ENCODE results near the gene P4HA3.

GRCh38 chr11:74269161-74269811 lies 42.2 kb downstream of the P4HA3 start:
- TF ChIP-seq ZNF70 (CRISPR knock-in tag; IDR thresholded peaks at IDR 0.05) (no peak), PATZ1 (CRISPR knock-in tag; IDR thresholded peaks at IDR 0.05; ENCODE audit: borderline replicate concordance) (no peak), POU6F1 (CRISPR knock-in tag; IDR thresholded peaks at IDR 0.05; ENCODE audit: borderline replicate concordance, low read depth) (no peak), CREB5 (CRISPR knock-in tag; IDR thresholded peaks at IDR 0.05; ENCODE audit: low read depth) (no peak), ZC3H10 (CRISPR knock-in tag; IDR thresholded peaks at IDR 0.05) (no peak), ISL1 (CRISPR knock-in tag; IDR thresholded peaks at IDR 0.05) (no peak), GLIS3 (CRISPR knock-in tag; IDR thresholded peaks at IDR 0.05) (no peak)
